Heart left ventricle (tissue), 13 donors: ENCODE measurements around the gene DCAF11.

ENCODE experiments used
- POLR2A ChIP-seq, 2 donors: fragments of 450-650 bp; IDR thresholded peaks; one replicate each; pipeline ENCODE4 v1.6.1; 2017; ENCODE audit warnings: antibody characterized with exemption in 2 of 2, mild to moderate bottlenecking in 2 of 2, moderate library complexity in 2 of 2
- TF ChIP-seq, protein P1 (sequence below), 12 donors: fragments of 200-600 bp; sonication (generic) in 4 of 12; IDR thresholded peaks; one replicate each; pipeline versions ENCODE4 v1.5.0 to v1.8.0; 2018 to 2022; ENCODE audit warnings: antibody characterized with exemption in 12 of 12, mild to moderate bottlenecking in 5 of 12
- donor health status: ischemic (EF 13 %, LVEDD 7.1; RV severe dilation, severe dysfunction).
- donor health status: DM: no; HTN: yes; CAD: no.
- donor health status: DM: no; HTN: no; CAD: no.
- donor health status: ischemic (EF 25% LVEDD 6.9; RV normal size, moderate dysfunction).
- donor health status: ischemic (EF 25% LVEDD 5.7; RV mildly dilated, moderate dysfunction).
- donor health status: ischemic (EF 35%, LVEDD 5.7; RV mildly dilated, moderate dysfunction).
- donor health status: nonischemic (EF 11% LVEDD 7.7; RV severe dilation, severe dysfunction).
- donor health status: DM: yes; HTN: yes; CAD: no.
- donor health status: PGD.
- donor health status: ischemic (EF 29% LVEDD 5.4; RV normal size, mild dysfunction).
- donor health status: nonischemic (EF 23%, LVEDD 6.1; RV moderate dilation, normal function).

DNA sequence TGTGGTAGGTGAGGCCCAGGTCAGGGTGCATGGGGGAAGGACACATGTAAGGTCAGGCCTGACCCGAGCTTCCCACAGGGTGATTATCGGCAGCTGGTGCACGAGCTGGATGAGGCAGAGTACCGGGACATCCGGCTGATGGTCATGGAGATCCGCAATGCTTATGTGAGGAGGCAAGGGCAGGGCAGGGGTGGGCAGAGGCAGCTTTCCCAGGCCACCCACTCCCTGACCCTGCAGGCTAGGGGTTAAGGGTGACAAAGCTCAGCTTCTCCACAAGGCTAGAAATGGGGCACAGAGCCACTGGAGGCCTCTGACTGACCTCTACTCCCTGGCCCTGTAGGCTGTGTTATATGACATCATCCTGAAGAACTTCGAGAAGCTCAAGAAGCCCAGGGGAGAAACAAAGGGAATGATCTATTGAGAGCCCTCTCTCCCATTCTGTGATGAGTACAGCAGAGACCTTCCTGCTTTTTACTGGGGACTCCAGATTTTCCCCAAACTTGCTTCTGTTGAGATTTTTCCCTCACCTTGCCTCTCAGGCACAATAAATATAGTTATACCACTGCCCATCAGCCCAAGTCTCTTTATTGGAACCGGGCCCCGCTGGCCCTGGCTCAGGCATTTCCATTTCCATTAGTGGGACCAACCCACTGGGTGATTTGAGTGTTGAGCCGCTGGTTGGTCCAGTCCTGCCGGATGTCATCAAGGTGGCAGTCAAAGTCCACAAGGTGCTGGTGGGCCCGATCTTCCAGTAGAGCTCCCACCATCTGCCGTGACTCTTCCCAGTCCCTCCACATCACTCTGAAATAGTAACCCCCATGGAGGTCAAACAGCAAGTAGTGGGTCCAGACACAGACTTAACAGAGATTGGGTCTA is 24.1 kb downstream of the DCAF11 start:
- TF ChIP-seq, protein P1, sequence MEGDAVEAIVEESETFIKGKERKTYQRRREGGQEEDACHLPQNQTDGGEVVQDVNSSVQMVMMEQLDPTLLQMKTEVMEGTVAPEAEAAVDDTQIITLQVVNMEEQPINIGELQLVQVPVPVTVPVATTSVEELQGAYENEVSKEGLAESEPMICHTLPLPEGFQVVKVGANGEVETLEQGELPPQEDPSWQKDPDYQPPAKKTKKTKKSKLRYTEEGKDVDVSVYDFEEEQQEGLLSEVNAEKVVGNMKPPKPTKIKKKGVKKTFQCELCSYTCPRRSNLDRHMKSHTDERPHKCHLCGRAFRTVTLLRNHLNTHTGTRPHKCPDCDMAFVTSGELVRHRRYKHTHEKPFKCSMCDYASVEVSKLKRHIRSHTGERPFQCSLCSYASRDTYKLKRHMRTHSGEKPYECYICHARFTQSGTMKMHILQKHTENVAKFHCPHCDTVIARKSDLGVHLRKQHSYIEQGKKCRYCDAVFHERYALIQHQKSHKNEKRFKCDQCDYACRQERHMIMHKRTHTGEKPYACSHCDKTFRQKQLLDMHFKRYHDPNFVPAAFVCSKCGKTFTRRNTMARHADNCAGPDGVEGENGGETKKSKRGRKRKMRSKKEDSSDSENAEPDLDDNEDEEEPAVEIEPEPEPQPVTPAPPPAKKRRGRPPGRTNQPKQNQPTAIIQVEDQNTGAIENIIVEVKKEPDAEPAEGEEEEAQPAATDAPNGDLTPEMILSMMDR (IDR thresholded peaks at IDR 0.05): no peak
- no peak for TF ChIP-seq POLR2A (IDR thresholded peaks at IDR 0.05)
